HepG2 (cell line): ENCODE data around the gene DPCD.

Experiments used
- CREBL2 ChIP-seq: sonication (generic); formaldehyde crosslinking; IDR thresholded peaks from 2 replicates; pipeline ENCODE4 v1.8.1; 2023; ENCODE audit warnings: missing genetic modification reagents, mild to moderate bottlenecking, borderline replicate concordance
- FOXJ3 ChIP-seq: sonication (generic); formaldehyde crosslinking; IDR thresholded peaks from 2 replicates; pipeline ENCODE4 v1.4.0; 2020; ENCODE audit warnings: missing genetic modification reagents, mild to moderate bottlenecking, borderline replicate concordance
- MEIS1 ChIP-seq: sonication (generic); formaldehyde crosslinking; IDR thresholded peaks from 2 replicates; pipeline ENCODE4 v1.9.0; 2021; ENCODE audit warnings: mild to moderate bottlenecking, missing genetic modification reagents, moderate library complexity, borderline replicate concordance
- NFYB ChIP-seq: sonication (generic); formaldehyde crosslinking; IDR thresholded peaks from 2 replicates; pipeline ENCODE4 v1.4.0; 2020; ENCODE audit warnings: missing genetic modification reagents
- POLR2A ChIP-seq, 2 experiments: IDR thresholded peaks; 2 replicates each; pipeline ENCODE4 v1.6.1; 2011; ENCODE audit warnings: low read depth in 2 of 2, low read length in 2 of 2, mild to moderate bottlenecking in 1 of 2, moderate library complexity in 1 of 2; ENCODE audit not compliant: insufficient read depth in 1 of 2
- RAD51 ChIP-seq: fragments of 450-650 bp; IDR thresholded peaks from 2 replicates; pipeline ENCODE4 v1.6.1; 2016; ENCODE audit warnings: borderline replicate concordance
- USF2 ChIP-seq, 2 experiments: sonication (generic) in 1 of 2; formaldehyde crosslinking in 1 of 2; IDR thresholded peaks; 2 replicates each; pipeline versions ENCODE4 v1.5.1 to v1.6.1; 2011 to 2020; ENCODE audit warnings: borderline replicate concordance in 1 of 2, low read depth in 1 of 2, low read length in 1 of 2, mild to moderate bottlenecking in 1 of 2, missing genetic modification reagents in 1 of 2, moderate library complexity in 1 of 2
- ZBTB4 ChIP-seq: sonication (generic); formaldehyde crosslinking; IDR thresholded peaks from 2 replicates; pipeline ENCODE4 v1.4.0; 2020; ENCODE audit warnings: missing genetic modification reagents, mild to moderate bottlenecking, borderline replicate concordance

DNA sequence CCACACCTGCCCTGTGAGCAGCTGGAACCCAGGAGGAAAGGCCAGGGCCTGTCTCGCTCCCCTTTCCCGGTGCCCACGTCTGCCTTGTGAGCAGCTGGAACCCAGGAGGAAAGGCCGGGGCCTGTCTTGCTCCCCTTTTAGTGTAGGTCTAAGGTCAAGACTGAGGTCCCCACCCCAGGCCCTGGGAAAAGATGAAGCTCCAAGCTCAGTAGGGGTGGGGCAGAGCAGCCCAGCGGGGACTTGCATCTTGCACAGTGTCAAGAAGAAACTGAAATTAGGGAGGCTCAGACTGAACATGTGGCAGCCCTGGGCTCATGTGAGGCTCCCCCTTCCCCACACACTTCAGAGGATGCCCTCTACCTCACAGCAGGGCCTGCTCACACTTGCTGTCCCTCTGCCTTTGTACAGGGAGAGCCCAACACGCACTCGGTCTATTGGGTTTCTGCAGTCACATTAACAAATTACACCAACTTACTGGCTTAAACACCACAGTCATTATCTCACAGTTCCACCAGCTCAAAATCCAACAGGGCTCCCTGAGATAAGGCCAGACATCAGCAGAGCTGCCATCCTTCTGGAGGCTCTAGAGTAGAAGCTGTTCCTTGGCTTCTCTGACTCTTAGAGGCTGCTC lies 12.4 kb upstream of the DPCD start:
- no peak for TF ChIP-seq MEIS1 (CRISPR knock-in tag)
- peak in 1 of 2 experiments; percentile 31; a peak in 1 of 4 replicates for TF ChIP-seq POLR2A (IDR thresholded peaks at IDR 0.05; ENCODE audit: insufficient read depth in 1 of 2, low read depth in 2 of 2, low read length in 2 of 2)
- no peak for TF ChIP-seq NFYB
- no peak for TF ChIP-seq USF2 (IDR thresholded peaks at IDR 0.05; ENCODE audit: low read depth, low read length)
- no peak for TF ChIP-seq USF2 (CRISPR knock-in tag; IDR thresholded peaks at IDR 0.05; ENCODE audit: borderline replicate concordance)
- TF ChIP-seq RAD51, result no peak
- no peak for TF ChIP-seq FOXJ3
- TF ChIP-seq CREBL2 (CRISPR knock-in tag), result no peak
- TF ChIP-seq ZBTB4 (CRISPR knock-in tag), result no peak
